NCI-H2107 (cell line): ENCODE results near the gene COL9A3.
"Not testable (repeated sequence)": the region's sequence is repeated elsewhere in the genome, so short reads cannot be mapped to it uniquely, and the experiment has no call there.

ENCODE experiments used
- DNase-seq: peaks from one replicate; lab custom pipeline; 2025; lab: John Stamatoyannopoulos, UW

Gene COL9A3

GRCh38 chr20:62836967-62837490 is 20.2 kb downstream of the COL9A3 start:
- DNase-seq, result no peak

DNA sequence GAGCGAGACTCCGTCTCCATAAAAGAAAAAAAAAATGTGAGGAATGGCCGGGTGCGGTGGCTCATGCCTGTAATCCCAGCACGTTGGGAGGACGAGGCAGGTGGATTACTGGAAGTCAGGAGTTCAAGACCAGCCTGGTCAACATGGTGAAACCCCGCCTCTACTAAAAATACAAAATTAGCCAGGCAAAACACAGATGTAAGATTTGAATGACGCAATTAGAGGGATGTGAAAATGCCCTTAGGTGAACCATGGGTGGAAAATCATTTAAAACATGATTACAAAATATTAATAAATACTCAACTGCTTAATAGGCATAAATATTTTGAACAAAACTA is 20.9 kb downstream of the COL9A3 start:
- no peak for DNase-seq

DNA sequence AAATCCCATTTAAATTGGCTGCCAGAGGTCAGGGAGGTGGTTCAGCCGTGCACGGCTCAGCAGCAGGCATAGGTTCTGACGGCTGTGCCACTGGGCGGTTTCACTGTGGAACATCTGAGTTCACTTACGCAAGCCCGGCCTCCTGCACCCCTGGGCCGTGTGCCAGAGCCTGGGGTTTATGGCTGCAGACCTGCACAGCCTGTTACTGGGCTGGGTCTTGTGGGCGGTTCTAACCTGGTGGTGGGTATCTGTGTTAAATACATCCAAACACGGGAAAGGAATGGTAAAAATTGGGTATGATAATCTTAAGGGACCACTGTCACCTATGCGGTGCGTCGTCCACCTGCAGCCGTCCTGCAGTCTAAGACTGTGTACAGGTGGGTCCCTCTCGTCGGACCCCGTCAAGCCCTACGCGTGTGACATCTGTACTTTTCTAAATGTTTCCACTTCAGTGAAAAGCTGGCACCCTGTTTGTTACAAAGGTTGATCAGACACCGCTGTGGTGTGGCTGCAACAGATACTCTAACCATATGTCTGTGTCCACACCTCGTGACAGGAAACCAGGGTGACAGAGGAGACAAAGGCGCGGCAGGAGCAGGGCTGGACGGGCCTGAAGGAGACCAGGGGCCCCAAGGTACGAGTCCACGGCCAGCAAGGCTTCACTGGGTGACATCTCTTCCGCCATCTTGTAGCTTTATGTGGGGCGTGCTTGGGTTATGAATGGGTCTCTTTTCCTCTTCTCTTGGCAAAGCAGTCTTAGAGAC is 21.5 kb downstream of the COL9A3 start:
- DNase-seq, result peak; percentile 76

DNA sequence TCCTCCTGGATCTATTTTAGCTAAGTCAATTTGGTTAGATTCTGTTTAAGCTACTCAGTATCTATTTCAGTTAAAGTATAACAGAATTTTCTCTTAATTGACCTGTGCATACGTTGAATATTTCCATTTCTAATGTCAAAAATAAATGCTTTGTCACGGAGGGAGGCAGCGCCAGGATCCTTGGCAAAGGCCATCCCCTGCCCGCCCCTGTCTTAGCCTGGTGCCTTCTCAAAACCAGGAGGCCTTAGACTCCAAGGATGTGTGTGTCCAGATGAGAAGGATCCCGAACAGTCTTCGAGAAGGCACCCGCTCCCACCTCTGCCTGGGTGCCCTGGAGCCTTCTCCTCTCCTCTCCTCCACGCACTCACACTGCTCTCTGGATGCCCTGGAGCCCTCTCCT is 22.4 kb downstream of the COL9A3 start:
- no peak for DNase-seq

DNA sequence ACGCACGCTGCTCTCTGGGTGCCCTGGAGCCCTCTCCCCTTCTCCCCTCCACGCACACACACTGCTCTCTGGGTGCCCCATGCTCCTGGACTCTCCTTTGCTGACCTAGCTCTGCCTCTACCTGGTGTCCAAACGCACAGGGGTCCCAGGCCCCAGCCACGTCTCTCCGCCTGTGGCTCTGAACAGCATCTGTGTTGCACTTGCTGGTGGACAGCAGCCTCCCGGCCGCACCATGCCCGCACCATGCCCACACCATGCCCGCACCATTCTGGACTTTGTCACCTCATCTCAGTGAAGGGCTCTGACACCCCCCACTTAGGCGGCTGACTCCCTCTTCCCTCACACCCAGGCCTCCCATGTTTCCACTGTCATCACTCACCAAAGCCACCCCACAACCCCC is 23.0 kb downstream of the COL9A3 start:
- no peak for DNase-seq

DNA sequence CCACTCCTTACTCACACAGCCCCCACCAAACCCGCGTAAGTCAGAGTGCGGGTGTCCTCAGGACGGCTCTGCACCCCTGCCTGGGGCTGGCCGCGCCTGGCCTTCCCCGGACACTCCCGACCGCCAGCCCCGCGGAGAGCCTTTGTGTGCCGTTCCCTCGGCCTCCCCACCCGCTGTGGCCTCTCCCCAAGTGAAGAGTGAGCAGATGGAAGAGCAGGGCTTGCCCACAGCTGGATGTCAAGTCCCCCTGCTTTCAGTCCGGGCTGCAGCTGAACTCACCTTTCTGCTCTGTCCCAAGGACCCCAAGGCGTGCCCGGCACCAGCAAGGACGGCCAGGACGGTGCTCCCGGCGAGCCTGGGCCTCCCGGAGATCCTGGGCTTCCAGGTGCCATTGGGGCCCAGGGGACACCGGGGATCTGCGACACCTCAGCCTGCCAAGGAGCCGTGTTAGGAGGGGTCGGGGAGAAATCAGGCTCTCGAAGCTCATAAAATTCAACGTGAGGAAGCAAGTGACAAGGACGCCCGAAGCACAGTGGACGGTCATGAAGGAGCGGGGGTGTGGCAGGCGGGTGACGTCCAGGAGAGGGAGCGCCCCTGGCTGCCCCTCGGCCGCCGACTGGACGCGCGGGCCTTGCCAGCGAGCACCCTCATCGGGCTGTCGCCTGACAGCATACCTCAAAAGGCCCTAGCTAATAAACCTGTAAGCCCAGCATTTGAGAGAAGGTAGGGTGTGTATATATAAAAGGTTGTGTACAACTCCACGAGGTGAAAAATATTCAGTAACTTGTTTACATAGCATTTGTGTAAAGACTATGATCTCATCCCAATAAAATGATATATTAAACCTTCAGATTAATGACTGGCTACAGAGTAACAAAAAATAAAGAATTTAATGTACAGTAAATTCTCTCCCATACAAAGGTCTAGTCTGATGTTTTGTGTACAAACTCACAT is 23.7 kb downstream of the COL9A3 start:
- DNase-seq, result no peak

- DNase-seq, result no peak
Observed at GRCh38 chr20:62841705-62842212, 24.9 kb downstream of the COL9A3 start.

GRCh38 chr20:62843656-62844055 is 26.8 kb downstream of the COL9A3 start:
- no peak for DNase-seq

GRCh38 chr20:62844182-62844581 is 27.3 kb downstream of the COL9A3 start:
- no peak for DNase-seq

GRCh38 chr20:62845416-62846160 is 28.7 kb downstream of the COL9A3 start:
- DNase-seq, result no peak

GRCh38 chr20:62846166-62846890 is 29.5 kb downstream of the COL9A3 start:
- no peak for DNase-seq

DNA sequence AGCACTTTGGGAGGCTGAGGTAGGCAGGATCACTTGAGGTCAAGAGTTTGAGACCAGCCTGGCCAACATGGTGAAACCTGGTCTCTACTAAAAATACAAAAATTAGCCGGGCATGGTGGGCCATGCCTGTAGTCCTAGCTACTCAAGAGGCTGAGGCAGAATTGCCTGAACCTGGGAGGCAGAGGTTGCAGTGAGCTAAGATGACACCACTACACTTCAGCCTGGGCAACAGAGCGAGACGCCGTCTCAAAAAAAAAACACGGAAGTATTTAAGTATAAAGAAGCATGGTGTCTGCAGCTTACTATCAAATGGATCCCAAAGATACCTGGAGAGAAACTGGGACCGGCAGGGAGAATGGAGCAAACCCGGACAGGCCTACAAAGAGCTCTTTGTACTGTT is 32.1 kb downstream of the COL9A3 start:
- DNase-seq, result not testable (repeated sequence)

DNA sequence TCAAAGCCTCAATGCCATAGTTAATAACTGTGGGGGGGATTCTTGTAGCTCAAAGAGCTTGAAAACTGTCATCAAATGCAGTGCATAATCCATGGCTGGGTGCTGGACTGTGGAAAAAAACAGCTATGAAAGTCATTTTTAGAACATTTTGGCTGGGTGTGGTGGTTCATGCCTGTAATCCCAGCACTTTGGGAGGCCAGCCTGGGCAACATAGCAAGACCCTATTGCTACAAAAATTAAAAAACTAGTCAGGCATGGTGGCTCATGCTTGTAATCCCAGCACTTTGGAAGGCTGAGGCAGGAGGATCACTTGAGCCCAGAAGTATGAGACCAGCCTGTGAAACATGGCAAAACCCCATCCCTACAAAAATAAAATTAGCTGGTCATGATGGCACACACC is 32.6 kb downstream of the COL9A3 start:
- DNase-seq, result no peak

GRCh38 chr20:62850333-62850974 is 33.6 kb downstream of the COL9A3 start:
- DNase-seq, result no peak

- DNase-seq, result no peak
Observed at GRCh38 chr20:62852196-62852595, 35.3 kb downstream of the COL9A3 start.

DNA sequence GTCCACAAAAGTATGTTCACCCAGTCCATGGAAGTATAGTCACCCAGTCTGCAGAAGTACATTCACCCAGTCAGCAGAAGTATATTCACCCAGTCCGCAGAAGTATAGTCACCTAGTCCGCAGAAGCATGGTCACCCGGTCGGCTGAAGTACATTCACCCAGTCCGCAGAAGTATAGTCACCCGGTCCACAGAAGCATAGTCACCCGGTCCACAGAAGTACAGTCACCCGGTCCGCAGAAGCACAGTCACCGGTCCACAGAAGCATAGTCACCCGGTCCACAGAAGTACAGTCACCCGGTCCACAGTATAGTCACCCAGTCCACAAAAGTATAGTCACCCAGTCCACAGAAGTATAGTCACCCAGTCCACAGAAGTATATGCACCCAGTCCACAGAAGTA is 36.0 kb downstream of the COL9A3 start:
- DNase-seq, result no peak

DNA sequence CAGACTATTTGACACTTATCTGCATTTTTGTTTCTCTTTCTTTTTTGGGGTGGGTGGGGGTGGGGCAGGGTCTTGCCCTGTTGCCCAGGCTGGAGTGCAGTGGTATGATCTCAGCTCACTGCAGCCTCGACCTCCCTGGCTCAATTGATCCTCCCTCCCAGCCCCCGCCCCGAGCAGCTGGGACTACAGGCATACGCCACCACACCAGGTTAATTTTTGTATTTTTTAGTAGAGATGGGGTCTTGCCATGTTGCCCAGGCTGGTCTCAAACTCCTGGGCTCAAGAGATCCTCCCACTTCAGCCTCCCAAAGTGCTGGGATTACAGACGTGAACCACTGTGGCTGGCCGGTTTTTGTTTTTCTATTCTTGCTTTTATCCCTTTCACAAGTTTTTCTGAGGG is 36.5 kb downstream of the COL9A3 start:
- not testable (repeated sequence) for DNase-seq

- no peak for DNase-seq
Observed at GRCh38 chr20:62854121-62854520, 37.3 kb downstream of the COL9A3 start.

DNA sequence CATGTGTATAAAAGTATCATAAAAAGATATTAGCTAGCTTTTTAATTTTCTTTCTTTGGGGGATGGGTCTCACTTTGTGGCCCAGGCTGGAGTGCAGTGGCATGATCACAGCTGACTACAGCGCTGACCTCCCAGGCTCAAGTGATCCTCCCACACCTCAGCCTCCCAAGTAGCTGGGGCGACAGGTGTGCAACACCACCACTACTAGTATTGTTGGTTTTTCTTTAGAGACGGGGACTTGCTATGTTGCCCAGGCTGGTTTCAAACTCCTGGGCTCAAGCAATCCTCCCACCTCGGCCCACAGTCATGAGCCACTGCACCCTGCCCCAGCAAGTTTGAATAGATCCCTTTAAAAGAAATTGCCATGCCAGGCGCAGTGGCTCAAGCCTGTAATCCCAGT is 38.3 kb downstream of the COL9A3 start:
- no peak for DNase-seq

- DNase-seq, result no peak
Observed at GRCh38 chr20:62856931-62857619, 40.2 kb downstream of the COL9A3 start.
